A673 (cell line): ENCODE data around the gene FAM222B. TPM values are rescaled to one million over a fixed set of nuclear protein-coding genes. Genes with fewer than 3 reads are reported as not detected.

Experiments used
- BruUV-seq: library from RNA; stranded (reverse); fragments of 400-500 nt; replicated peaks from 2 replicates; lab custom pipeline; 2021; lab: Mats Ljungman, UMichigan
- CTCF ChIA-PET: fragments of 300-600 bp; sonication (Branson Sonifier 250); formaldehyde crosslinking; loops from one replicate; lab custom pipeline; 2022; ENCODE audit warnings: antibody characterized with exemption; lab: Charles Lee
- POLR2A ChIA-PET: fragments of 300-600 bp; sonication (Branson Sonifier 250); formaldehyde crosslinking; loops from one replicate; lab custom pipeline; 2022; ENCODE audit warnings: antibody characterized with exemption; ENCODE audit not compliant: low non-redundant PET; lab: Charles Lee
- DNase-seq: peaks from one replicate; pipeline ENCODE4 v3.0.0-alpha.2; 2015; ENCODE audit warnings: low spot score
- H3K27ac ChIP-seq: fragments of 200-600 bp; sonication (generic); 2 replicates; pipeline ENCODE4 v1.5.1; 2016; ENCODE audit warnings: mixed run types, low read depth, mild to moderate bottlenecking, mixed read lengths, antibody characterized with exemption, low read length; ENCODE audit not compliant: poor library complexity, severe bottlenecking
- H3K27me3 ChIP-seq: fragments of 200-600 bp; sonication (generic); replicated peaks from 2 replicates; pipeline ENCODE4 v1.6.1; 2017; ENCODE audit warnings: mixed run types, low read depth, mild to moderate bottlenecking, mixed read lengths, antibody characterized with exemption, low read length; ENCODE audit not compliant: insufficient read depth, poor library complexity
- H3K36me3 ChIP-seq: fragments of 200-600 bp; sonication (generic); 2 replicates; pipeline ENCODE4 v1.6.1; 2016; ENCODE audit warnings: mixed run types, mild to moderate bottlenecking, mixed read lengths, antibody characterized with exemption, low read length; ENCODE audit not compliant: insufficient read depth, poor library complexity, severe bottlenecking
- H3K4me1 ChIP-seq: fragments of 200-600 bp; sonication (generic); 2 replicates; pipeline ENCODE4 v1.6.1; 2017; ENCODE audit warnings: mixed run types, mild to moderate bottlenecking, mixed read lengths, antibody characterized with exemption, low read length; ENCODE audit not compliant: insufficient read depth, poor library complexity, severe bottlenecking
- H3K4me3 ChIP-seq: fragments of 200-600 bp; sonication (generic); 2 replicates; pipeline ENCODE4 v1.5.1; 2016; ENCODE audit warnings: low read depth, mixed run types, mild to moderate bottlenecking, mixed read lengths, low read length; ENCODE audit not compliant: poor library complexity, severe bottlenecking
- H3K9me3 ChIP-seq: fragments of 200-600 bp; sonication (generic); 2 replicates; pipeline ENCODE4 v1.6.1; 2016; ENCODE audit warnings: mixed run types, low read depth, mild to moderate bottlenecking, mixed read lengths, antibody characterized with exemption, low read length; ENCODE audit not compliant: poor library complexity, severe bottlenecking
- EZH2 ChIP-seq: fragments of 200-600 bp; sonication (generic); IDR thresholded peaks from 2 replicates; pipeline ENCODE4 v1.6.1; 2017; ENCODE audit warnings: borderline replicate concordance, low read depth, mild to moderate bottlenecking, mixed read lengths, antibody characterized with exemption, low read length; ENCODE audit not compliant: poor library complexity, severe bottlenecking
- intact Hi-C: fragments of 100-400 bp; cut with micrococcal nuclease; formaldehyde crosslinking; loops from one replicate; pipeline ENCODE4 v1.10.0; 2022; ENCODE audit not compliant: unreplicated experiment
- total RNA-seq: library from RNA; stranded (reverse); gene quantifications from 2 replicates; pipeline ENCODE4 v1.2.3, GENCODE V29; 2021
- TF ChIP-seq, protein P1 (sequence below): fragments of 300-800, 200-600 bp; sonication (generic); conservative IDR thresholded peaks from 2 replicates; pipeline ENCODE4 v1.5.1; 2017; ENCODE audit warnings: low read depth, mild to moderate bottlenecking, antibody characterized with exemption, low read length, moderate library complexity, mixed read lengths

Gene FAM222B
- total RNA-seq, 1 experiment from 2014 or later, result 27.3 TPM

DNA sequence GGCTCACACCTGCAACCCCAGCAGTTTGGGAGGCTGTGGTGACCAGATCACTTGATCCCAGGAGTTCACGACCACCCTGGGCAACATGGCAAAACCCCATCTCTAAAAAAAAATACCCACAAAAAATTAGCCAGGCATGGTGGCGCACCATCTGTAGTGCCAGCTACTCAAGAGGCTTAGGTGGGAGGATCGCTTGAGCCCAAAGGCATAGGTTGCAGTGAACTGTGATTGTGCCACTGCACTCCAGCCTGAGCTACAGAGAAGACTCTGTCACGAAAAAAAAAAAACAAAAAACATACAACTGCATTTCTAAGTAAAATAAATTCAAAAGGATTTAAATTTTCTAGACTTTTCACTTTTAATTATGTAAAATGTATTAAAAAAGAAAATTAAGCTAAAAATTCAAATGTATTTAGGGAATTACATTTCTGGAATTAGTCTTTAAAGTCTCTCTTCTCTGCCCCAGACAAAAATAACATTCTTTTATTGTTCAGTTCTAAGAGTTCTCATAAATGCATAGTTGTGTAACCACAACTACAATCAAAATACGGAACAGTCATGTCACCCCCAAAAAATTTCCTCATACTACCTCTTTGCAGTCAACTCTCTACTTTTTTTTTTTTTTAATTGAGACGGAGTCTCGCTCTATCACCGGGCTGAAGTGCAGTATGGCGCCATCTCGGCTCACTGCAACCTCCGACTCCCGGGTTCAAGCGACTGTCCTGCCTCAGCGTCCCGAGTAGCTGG lies 14.1 kb downstream of the FAM222B start:
- Histone ChIP-seq H3K9me3 (no peaks in the 10 kb centered on the region), H3K27ac (no peak overlapping the region), H3K36me3 (no peaks in the 10 kb centered on the region), H3K27me3 (no peaks in the 10 kb centered on the region), H3K4me1 (no peaks in the 10 kb centered on the region), H3K4me3 (no peak overlapping the region)
- no peak for DNase-seq
- POLR2A ChIA-PET, result interaction anchor here (0.6 to 0.7 kb wide), 2 partner anchors 24 to 109 kb away, joined by 10 to 13 read pairs; partner anchors contain the start of gene RPL23A
- no peak for TF ChIP-seq EZH2
- TF ChIP-seq, protein P1, sequence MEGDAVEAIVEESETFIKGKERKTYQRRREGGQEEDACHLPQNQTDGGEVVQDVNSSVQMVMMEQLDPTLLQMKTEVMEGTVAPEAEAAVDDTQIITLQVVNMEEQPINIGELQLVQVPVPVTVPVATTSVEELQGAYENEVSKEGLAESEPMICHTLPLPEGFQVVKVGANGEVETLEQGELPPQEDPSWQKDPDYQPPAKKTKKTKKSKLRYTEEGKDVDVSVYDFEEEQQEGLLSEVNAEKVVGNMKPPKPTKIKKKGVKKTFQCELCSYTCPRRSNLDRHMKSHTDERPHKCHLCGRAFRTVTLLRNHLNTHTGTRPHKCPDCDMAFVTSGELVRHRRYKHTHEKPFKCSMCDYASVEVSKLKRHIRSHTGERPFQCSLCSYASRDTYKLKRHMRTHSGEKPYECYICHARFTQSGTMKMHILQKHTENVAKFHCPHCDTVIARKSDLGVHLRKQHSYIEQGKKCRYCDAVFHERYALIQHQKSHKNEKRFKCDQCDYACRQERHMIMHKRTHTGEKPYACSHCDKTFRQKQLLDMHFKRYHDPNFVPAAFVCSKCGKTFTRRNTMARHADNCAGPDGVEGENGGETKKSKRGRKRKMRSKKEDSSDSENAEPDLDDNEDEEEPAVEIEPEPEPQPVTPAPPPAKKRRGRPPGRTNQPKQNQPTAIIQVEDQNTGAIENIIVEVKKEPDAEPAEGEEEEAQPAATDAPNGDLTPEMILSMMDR, result no peak
- CTCF ChIA-PET, result no interaction called here
- BruUV-seq, result no TSS peak
- intact Hi-C loops, result no loop called here

DNA sequence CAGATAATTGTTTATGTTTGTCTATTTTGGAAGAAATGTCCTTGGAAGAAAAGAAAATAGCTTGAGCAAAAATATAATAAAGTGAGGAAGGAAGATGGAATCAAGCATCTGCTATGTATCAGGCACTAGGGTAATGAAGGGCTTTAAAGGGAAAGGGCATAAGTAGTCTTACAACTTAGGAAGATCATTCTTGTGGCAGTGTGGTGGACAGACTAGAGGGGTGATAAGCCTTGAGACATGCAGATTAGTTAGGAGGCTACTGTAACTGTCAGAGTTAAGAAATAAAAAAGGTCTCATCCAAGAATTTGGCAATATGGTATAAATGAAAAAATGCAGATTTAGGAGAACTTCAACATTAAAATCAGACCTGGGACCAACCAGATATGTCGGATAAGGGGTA lies 14.9 kb downstream of the FAM222B start:
- intact Hi-C loops, result no loop called here
- DNase-seq, result no peak
- no peaks in the 10 kb centered on the region for H3K36me3 ChIP-seq
- POLR2A ChIA-PET, result no interaction called here
- no peaks in the 10 kb centered on the region for H3K27me3 ChIP-seq
- no peaks in the 10 kb centered on the region for H3K9me3 ChIP-seq
- no peak for TF ChIP-seq EZH2
- TF ChIP-seq, protein P1, result no peak
- CTCF ChIA-PET, result interaction anchor here (0.6 kb wide), 1 partner anchor 77 kb away, joined by 3 read pairs; no protein-coding TSS in a partner anchor
- no peak overlapping the region for H3K4me3 ChIP-seq
- BruUV-seq, result no TSS peak
- H3K4me1 ChIP-seq, result no peaks in the 10 kb centered on the region
- no peak overlapping the region for H3K27ac ChIP-seq

DNA sequence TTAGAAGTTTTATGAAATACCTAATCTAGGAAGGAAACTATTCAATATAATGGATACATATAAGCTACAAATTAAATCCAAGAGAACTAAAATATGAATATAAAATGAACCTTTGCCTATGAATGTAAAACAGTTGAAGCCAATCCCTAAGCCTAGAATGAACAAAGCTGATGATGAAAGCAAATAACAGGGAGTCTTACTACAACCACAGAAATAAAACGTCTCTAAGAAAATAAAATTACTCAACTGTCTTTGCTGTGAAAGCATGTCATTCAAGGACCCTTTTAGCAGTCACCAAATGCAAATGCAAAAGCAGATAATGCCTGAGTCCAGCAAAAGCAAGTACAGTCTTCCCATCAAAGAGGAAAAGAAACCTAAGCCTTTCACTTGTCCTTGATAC lies 23.0 kb downstream of the FAM222B start:
- Histone ChIP-seq H3K9me3 (no peaks in the 10 kb centered on the region), H3K36me3 (no peaks in the 10 kb centered on the region), H3K4me3 (no peak overlapping the region), H3K4me1 (no peaks in the 10 kb centered on the region), H3K27me3 (no peaks in the 10 kb centered on the region), H3K27ac (no peak overlapping the region)
- TF ChIP-seq EZH2, result no peak
- ChIA-PET POLR2A (no interaction called here), CTCF (no interaction called here)
- intact Hi-C loops, result no loop called here
- no peak for DNase-seq
- no TSS peak for BruUV-seq
